Measurements from ENCODE around the gene CHST8.

- TF ChIP-seq CTCF (conservative IDR thresholded peaks at IDR 0.05; ENCODE audit: low read depth, low read length) = no peak
- no peak for TF ChIP-seq EZH2 (IDR thresholded peaks at IDR 0.05; ENCODE audit: borderline replicate concordance, low read depth, low read length, poor library complexity, severe bottlenecking)
These were observed 57.2 kb downstream of the CHST8 start for GRCh38 chr19:33678796-33679585.

Measured in A673 (cell line).